Measurements from ENCODE around the gene RABEP2.

RABEP2 gene

DNA sequence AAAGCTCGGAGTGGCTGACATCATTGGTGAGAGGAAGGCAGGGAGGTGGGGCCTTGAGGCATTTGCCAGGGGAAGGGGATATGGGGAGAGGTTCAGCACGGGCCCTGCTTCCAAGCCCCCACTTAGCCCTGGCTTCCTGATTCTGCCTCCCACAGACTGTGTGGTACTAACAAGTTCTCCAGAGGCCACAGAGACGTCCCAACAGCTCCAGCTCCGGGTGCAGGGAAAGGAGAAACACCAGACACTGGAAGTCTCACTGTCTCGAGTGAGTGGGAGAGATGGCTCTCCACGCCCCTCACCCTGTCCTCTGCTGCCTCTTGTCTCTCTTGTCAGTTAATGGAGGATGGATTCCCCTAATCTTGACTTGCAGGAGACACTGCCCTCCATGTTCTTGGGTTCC, 33.8 kb upstream of the RABEP2 start:
- no peaks in the 10 kb centered on the region for H3K27me3 ChIP-seq (ENCODE audit: insufficient read depth, poor library complexity, severe bottlenecking)
- H3K4me3 ChIP-seq (replicated peaks; ENCODE audit: insufficient read depth, low read length), result no peak overlapping the region
- no peak for TF ChIP-seq GABPA (IDR thresholded peaks at IDR 0.05; ENCODE audit: low read depth)
- TF ChIP-seq REST (IDR thresholded peaks at IDR 0.05; ENCODE audit: insufficient replicate concordance, low read depth), result no peak
- no peak for TF ChIP-seq CTCF (IDR thresholded peaks at IDR 0.05; ENCODE audit: insufficient read depth, low read length)
- no peak for TF ChIP-seq POLR2AphosphoS5 (IDR thresholded peaks at IDR 0.05; ENCODE audit: low read depth)
- TF ChIP-seq SPI1 (IDR thresholded peaks at IDR 0.05; ENCODE audit: borderline replicate concordance, low read depth), result no peak
- no peak overlapping the region for H3K27ac ChIP-seq (replicated peaks)
- DNase-seq (ENCODE audit: low read depth in 1 of 2, low spot score in 1 of 2), result no peak

DNA sequence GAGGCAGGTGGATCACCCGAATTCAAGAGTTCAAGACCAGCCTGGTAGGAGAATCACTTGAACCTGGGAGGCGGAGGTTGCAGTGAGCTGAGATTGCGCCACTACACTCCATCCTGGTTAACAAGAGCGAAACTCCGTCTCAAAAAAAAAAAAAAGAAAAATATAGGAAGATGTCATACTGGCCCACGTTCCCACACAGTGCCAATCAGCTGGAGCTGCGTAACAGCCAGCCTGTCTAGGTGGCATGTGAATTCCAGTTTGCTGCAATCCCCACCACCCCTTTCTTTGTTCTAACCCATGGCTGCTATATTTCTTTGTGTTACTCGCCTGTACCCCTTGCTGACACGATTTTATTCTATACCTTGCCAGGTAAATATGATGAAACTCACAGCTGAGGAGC, 33.2 kb upstream of the RABEP2 start:
- Histone ChIP-seq H3K27me3 (ENCODE audit: insufficient read depth, poor library complexity, severe bottlenecking) (no peaks in the 10 kb centered on the region), H3K27ac (replicated peaks) (no peak overlapping the region), H3K4me3 (replicated peaks; ENCODE audit: insufficient read depth, low read length) (no peak overlapping the region)
- no peak for TF ChIP-seq SPI1 (IDR thresholded peaks at IDR 0.05; ENCODE audit: borderline replicate concordance, low read depth)
- TF ChIP-seq REST (IDR thresholded peaks at IDR 0.05; ENCODE audit: insufficient replicate concordance, low read depth), result no peak
- no peak for TF ChIP-seq GABPA (IDR thresholded peaks at IDR 0.05; ENCODE audit: low read depth)
- TF ChIP-seq CTCF (IDR thresholded peaks at IDR 0.05; ENCODE audit: insufficient read depth, low read length), result no peak
- no peak for TF ChIP-seq POLR2AphosphoS5 (IDR thresholded peaks at IDR 0.05; ENCODE audit: low read depth)
- DNase-seq (ENCODE audit: low read depth in 1 of 2, low spot score in 1 of 2), result no peak

- DNase-seq (ENCODE audit: low read depth in 1 of 2, low spot score in 1 of 2), result no peak
- H3K4me3 ChIP-seq (replicated peaks; ENCODE audit: insufficient read depth, low read length), result peak overlapping the region; percentile 86
- H3K27ac ChIP-seq (replicated peaks), result peak overlapping the region; percentile 86
- TF ChIP-seq REST (IDR thresholded peaks at IDR 0.05; ENCODE audit: insufficient replicate concordance, low read depth), result no peak
- TF ChIP-seq POLR2AphosphoS5 (IDR thresholded peaks at IDR 0.05; ENCODE audit: low read depth), result no peak
- no peak for TF ChIP-seq GABPA (IDR thresholded peaks at IDR 0.05; ENCODE audit: low read depth)
- no peak for TF ChIP-seq SPI1 (IDR thresholded peaks at IDR 0.05; ENCODE audit: borderline replicate concordance, low read depth)
- no peak for TF ChIP-seq CTCF (IDR thresholded peaks at IDR 0.05; ENCODE audit: insufficient read depth, low read length)
- H3K27me3 ChIP-seq (ENCODE audit: insufficient read depth, poor library complexity, severe bottlenecking), result no peaks in the 10 kb centered on the region
Observed at GRCh38 chr16:28951410-28951943, 26.4 kb upstream of the RABEP2 start.

All from HL-60 (cell line).